IgD-negative memory B cell (primary cell): ENCODE data around the gene CMTM2. TPM values are rescaled to one million over a fixed set of nuclear protein-coding genes. Genes with fewer than 3 reads are reported as not detected.
A peak's percentile ranks its signal among the peaks of the same experiment; 100 is the strongest.

Experiments used
- H3K27ac Mint-ChIP-seq, 3 donors: one replicate each; pipeline ENCODE4 v1.8.0; 2020 to 2022; ENCODE audit warnings: mild to moderate bottlenecking in 3 of 3, mixed read lengths in 3 of 3, moderate library complexity in 1 of 3
- H3K27me3 Mint-ChIP-seq: one replicate; pipeline ENCODE4 v1.8.0; 2021; ENCODE audit warnings: mixed read lengths
- H3K36me3 Mint-ChIP-seq: one replicate; pipeline ENCODE4 v1.8.0; 2020; ENCODE audit warnings: mild to moderate bottlenecking, mixed read lengths
- H3K4me1 Mint-ChIP-seq, 3 donors: one replicate each; pipeline ENCODE4 v1.8.0; 2020 to 2022; ENCODE audit warnings: mixed read lengths in 3 of 3, mild to moderate bottlenecking in 1 of 3
- H3K4me3 Mint-ChIP-seq, 4 donors: one replicate each; pipeline ENCODE4 v1.8.0; 2020 to 2022; ENCODE audit warnings: mild to moderate bottlenecking in 4 of 4, mixed read lengths in 4 of 4, moderate library complexity in 3 of 4
- H3K9me3 Mint-ChIP-seq, 3 donors: one replicate each; pipeline ENCODE4 v1.8.0; 2020 to 2021; ENCODE audit warnings: mixed read lengths in 3 of 3, mild to moderate bottlenecking in 1 of 3
- polyA plus RNA-seq: library from polyadenylated mRNA; unstranded; fragments of 300-500 nt; fragmentation: Illumina TruSeq; gene quantifications from one replicate; pipeline ENCODE4 v1.2.3, GENCODE V29; 2021

Gene CMTM2, protein sequence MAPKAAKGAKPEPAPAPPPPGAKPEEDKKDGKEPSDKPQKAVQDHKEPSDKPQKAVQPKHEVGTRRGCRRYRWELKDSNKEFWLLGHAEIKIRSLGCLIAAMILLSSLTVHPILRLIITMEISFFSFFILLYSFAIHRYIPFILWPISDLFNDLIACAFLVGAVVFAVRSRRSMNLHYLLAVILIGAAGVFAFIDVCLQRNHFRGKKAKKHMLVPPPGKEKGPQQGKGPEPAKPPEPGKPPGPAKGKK
- polyA plus RNA-seq, result not detected

DNA sequence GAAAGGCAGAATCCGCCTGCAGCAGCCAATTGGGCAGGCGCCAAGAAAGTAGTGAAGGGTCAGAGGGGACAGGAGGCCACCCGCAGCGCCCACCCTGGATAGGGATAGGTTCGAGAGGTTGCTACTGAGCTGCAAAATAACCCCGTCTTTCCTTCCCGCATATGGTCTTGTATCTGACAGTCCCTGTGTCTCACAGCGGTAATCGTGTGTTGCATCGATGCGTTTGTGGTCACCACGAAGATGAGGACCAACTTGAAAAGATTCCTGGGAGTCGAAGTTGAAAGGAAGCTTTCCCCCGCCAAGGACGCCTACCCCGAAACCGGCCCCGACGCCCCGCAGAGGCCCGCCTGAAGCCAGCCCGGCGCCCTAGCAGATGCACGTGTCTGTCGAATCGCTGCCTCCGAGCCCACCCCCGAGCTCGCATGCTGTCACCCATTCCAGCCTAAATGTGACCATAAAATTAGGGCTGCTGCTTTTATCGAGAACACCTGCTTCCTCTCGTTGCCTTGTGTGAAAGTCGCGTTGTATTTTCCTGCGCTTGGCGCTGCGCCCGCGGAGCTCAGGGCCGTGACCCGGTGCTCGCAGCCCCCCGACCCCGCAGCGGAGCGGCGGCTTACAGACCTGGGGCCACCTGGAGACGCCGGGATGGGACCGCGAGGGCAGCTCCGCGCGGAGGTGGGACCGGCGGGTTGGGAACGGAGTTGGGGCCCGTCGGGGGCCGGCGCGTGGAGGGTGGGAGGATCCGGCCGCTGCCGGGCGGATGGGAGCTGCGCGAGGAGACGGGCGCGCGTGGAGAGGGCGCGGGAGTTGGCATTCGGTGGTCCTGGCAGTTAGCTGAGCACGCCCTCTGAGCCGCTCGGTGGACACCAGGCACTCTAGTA, at the start of gene CMTM2:
Gene CMTM2, plus strand, starts transcription at position 813 of the 881 bp plus-strand sequence. CDS start 145 bp downstream, outside the sequence.
- peaks cover 0 to 1% (median 0%) of the 10 kb centered on the region in 3 donors for H3K9me3 Mint-ChIP-seq
- H3K36me3 Mint-ChIP-seq, result no peaks in the 10 kb centered on the region
- H3K27me3 Mint-ChIP-seq, result peaks cover 19% of the 10 kb centered on the region
- H3K4me3 Mint-ChIP-seq, result peak within 1 kb of the TSS in 3 of 4 donors; percentile 10 to 83 (median 68)
- peaks cover 0 to 6% (median 5%) of the 10 kb centered on the region in 3 donors for H3K4me1 Mint-ChIP-seq
- H3K27ac Mint-ChIP-seq, result no peak within 1 kb of the TSS

DNA sequence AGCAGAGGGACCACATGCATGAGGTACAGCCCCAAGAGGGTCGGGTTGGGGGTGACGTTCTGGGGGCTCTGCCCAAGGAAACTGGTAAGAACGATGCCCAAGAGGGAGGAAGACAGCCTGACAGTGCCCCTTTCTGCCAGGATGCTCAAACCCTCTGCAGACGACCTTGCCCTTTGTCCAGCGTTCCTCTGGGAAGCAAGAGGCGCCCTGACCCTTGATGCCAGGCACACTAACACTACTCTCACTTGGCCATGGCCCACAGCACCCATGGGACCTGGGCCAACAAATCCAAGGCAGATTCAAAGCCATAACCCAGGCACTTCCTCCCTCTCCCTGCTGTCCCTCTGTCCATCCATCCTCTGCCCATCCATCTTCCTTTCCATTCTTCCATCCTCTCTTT, 49.8 kb upstream of the CMTM2 start:
- H3K4me3 Mint-ChIP-seq, result no peak overlapping the region
- H3K36me3 Mint-ChIP-seq, result no peaks in the 10 kb centered on the region
- peaks cover 15 to 16% (median 16%) of the 10 kb centered on the region in 3 donors for H3K4me1 Mint-ChIP-seq
- no peak overlapping the region for H3K27ac Mint-ChIP-seq
- no peaks in the 10 kb centered on the region for H3K9me3 Mint-ChIP-seq
- H3K27me3 Mint-ChIP-seq, result peaks cover 3% of the 10 kb centered on the region

DNA sequence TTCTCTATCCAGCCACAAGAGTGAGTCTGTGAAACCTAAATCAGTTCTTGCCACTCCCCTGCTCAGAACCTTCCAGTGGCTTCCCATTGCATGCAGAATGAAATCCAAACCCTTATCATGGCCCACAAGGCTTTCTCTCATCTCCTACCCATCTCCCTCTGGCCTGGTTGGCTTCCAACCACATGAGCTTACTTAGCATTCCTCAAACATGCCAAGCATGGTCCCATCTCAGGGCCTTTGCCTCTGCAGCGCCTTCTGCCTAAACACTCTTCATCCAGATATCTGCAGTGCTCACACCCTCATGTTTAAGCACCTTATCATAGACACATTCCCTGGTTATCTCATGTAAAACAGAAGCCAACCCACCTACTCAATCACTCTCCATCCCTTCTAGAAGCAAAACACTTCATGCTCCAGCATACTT, 44.9 kb upstream of the CMTM2 start:
- no peaks in the 10 kb centered on the region for H3K36me3 Mint-ChIP-seq
- peak overlapping the region in 1 of 3 donors; percentile 43 for H3K27ac Mint-ChIP-seq
- no peaks in the 10 kb centered on the region for H3K27me3 Mint-ChIP-seq
- no peaks in the 10 kb centered on the region for H3K9me3 Mint-ChIP-seq
- peaks cover 10 to 13% (median 13%) of the 10 kb centered on the region in 3 donors for H3K4me1 Mint-ChIP-seq
- no peak overlapping the region for H3K4me3 Mint-ChIP-seq

DNA sequence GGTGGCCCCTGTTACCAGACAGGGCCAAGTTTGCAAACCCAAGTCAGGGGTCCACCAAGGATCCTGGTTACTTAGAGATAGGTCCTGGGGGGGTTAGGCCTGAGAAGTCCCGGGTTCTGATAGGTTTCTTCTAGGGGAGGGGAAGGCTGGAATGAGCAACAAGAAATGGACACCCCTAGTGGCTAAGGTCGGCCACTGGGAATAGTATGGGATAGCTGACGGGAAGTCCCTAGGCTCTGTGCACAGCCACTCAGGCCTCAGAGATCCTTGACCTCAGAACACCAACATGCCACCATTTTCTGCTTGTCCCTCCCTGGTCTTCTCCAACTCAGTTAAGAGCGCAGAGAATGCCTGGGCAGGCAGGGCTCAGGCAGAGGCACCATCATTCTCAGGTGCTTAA, 42.7 kb upstream of the CMTM2 start:
- H3K27me3 Mint-ChIP-seq, result no peaks in the 10 kb centered on the region
- peaks cover 13 to 24% (median 24%) of the 10 kb centered on the region in 3 donors for H3K4me1 Mint-ChIP-seq
- H3K36me3 Mint-ChIP-seq, result no peaks in the 10 kb centered on the region
- H3K4me3 Mint-ChIP-seq, result no peak overlapping the region
- H3K27ac Mint-ChIP-seq, result no peak overlapping the region
- H3K9me3 Mint-ChIP-seq, result no peaks in the 10 kb centered on the region

DNA sequence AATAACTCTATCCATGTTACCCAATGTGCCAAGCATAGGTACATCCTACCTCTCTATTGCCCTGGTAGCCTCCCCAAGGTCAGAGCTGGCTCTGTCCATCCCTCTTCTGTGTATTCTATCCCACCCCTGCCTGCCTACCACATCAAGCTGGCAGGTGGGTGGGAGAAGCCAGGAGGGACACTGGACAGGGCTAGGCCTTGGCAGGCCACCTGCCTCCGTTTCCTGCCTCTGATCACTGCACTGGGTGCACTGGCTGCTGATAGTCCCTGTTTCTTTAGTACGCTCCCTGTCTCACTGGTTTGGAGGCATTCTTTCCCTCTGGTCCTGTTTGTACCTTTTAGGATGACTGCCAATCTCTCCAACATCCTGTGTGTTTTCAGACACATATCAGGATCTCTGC, 42.0 kb upstream of the CMTM2 start:
- no peaks in the 10 kb centered on the region for H3K36me3 Mint-ChIP-seq
- peaks cover 15 to 31% (median 26%) of the 10 kb centered on the region in 3 donors for H3K4me1 Mint-ChIP-seq
- H3K9me3 Mint-ChIP-seq, result no peaks in the 10 kb centered on the region
- no peak overlapping the region for H3K27ac Mint-ChIP-seq
- no peak overlapping the region for H3K4me3 Mint-ChIP-seq
- H3K27me3 Mint-ChIP-seq, result no peaks in the 10 kb centered on the region

DNA sequence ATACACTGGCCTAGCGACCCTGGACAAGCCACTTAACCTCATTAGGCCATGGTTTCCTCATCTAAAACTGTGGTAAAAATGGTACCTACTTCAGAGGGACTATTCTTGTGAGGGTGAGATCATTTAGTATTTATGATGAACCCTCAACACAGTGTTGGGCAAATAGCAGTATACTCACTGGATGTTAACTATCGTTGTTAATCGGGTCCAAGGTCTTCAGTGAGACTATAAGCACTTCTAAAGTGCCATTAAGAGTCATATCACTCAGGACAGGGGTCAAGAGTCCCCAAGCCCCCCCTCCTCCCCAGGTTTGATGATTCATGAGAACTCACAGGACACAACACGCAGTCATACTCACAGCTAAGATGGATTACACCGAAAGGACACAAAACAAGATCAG, 40.4 kb upstream of the CMTM2 start:
- H3K27me3 Mint-ChIP-seq, result no peaks in the 10 kb centered on the region
- H3K36me3 Mint-ChIP-seq, result no peaks in the 10 kb centered on the region
- peaks cover 20 to 37% (median 31%) of the 10 kb centered on the region in 3 donors for H3K4me1 Mint-ChIP-seq
- H3K27ac Mint-ChIP-seq, result no peak overlapping the region
- no peaks in the 10 kb centered on the region for H3K9me3 Mint-ChIP-seq
- H3K4me3 Mint-ChIP-seq, result peak overlapping the region in 2 of 4 donors; percentile 79 to 85

DNA sequence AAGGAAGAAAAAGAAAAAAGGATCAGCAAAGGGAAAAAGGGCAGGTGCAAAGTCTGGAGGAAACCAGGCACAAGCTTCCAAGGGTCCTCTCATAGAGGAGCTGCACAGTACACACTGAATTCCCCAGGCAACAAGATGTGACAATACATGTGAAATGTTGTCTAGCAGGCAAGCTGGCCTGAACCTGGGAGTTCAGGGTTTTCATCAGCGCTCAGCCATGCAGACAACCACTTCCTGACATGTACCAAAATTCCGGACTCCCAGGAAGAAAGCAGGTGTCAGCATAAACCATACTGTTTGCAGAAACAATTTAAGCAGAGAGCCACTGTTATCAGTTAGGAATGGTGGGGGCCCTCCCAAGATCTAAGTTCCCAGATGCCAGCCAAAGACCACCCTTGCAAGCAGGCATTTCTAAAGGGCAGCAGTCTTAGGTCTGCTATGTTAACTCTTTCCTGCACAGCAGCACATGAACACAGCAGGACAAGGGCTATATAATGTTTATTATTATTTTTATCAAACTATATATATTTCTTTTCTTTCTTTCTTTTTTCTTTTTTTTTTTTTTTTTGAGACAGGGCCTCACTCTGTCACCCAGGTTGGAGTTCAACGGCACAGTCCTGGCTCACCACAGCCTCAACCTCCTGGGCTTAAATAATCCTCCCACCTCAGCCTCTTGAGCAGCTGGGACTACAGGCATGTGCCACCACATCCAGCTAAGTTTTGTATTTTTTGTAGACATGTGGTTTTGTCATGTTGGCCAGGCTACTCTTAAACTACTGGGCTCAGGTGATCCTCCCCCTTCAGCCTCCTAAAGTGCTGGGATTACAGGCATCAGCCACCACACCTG, 39.4 kb upstream of the CMTM2 start:
- Mint-ChIP-seq H3K27me3 (no peaks in the 10 kb centered on the region), H3K27ac (peak overlapping the region in 1 of 3 donors; percentile 47), H3K9me3 (no peaks in the 10 kb centered on the region), H3K36me3 (no peaks in the 10 kb centered on the region), H3K4me1 (peaks cover 26 to 44% (median 36%) of the 10 kb centered on the region in 3 donors), H3K4me3 (peak overlapping the region in 3 of 4 donors; percentile 27 to 85 (median 80))

DNA sequence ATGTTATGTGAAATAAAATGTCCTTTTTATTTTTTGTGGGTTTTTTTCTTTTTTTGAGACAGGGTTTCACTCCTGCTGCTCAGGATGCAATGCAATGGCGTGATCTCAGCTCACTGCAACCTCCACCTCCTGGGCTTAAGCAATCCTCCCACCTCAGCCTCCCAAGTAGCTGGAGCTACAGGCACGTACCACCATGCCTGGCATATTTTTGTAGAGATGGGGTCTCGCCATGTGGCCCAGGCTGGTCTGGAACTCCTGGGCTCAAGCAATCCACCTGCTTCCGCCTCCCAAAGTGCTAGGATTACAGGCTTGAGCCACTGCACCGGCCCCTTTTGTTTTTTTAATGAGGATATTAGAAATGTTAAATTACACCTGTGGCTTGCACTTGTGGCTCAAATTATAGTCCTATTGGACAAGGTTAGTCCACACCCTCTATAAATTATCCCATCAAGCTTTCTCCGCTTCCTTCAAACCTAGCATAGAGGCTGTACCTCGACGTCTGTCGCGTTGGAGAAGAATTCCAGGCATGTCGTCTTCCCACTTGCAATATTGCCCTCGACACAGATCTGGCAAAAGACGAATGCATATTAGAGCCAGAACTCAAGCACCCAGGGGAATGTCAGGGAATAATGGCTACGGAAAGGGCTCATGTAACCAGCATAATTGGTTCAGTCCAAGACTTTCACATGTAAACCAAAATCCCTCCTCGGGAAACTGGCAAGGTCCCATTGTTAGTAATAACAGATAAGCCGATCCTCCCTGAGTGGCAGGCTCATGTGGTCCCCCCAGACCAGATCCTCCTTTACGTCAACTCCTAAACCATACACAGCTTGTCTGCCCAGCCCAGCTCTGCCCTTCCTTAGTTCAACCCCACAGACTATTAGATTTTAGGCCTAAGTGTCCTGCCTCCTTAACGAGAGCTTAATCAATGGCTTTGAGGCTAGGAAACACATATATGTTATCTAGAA, 37.6 kb upstream of the CMTM2 start:
- Mint-ChIP-seq H3K27ac (no peak overlapping the region), H3K36me3 (no peaks in the 10 kb centered on the region), H3K4me1 (peaks cover 37 to 59% (median 49%) of the 10 kb centered on the region in 3 donors), H3K4me3 (no peak overlapping the region), H3K27me3 (no peaks in the 10 kb centered on the region), H3K9me3 (no peaks in the 10 kb centered on the region)

DNA sequence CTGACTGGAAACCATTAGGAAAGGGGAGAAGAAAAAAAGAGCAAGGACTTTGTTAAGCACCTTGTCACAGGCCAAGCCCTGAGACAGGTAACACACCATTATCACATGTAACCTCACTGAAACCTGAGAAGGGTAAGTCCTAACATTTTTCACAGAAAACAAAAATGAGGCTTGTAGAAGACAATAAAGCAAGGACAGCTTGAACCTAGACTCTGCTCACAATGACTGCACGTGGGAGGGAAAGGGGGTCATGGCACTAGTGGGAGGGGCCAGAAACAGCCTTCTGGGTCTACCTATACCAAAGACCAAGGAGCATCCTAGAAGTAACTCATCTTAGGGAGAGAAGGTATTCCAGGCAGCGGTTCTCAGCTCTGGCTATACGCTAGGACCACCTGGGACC, 36.9 kb upstream of the CMTM2 start:
- H3K27ac Mint-ChIP-seq, result no peak overlapping the region
- no peaks in the 10 kb centered on the region for H3K27me3 Mint-ChIP-seq
- no peak overlapping the region for H3K4me3 Mint-ChIP-seq
- H3K36me3 Mint-ChIP-seq, result no peaks in the 10 kb centered on the region
- peaks cover 41 to 59% (median 54%) of the 10 kb centered on the region in 3 donors for H3K4me1 Mint-ChIP-seq
- H3K9me3 Mint-ChIP-seq, result no peaks in the 10 kb centered on the region

DNA sequence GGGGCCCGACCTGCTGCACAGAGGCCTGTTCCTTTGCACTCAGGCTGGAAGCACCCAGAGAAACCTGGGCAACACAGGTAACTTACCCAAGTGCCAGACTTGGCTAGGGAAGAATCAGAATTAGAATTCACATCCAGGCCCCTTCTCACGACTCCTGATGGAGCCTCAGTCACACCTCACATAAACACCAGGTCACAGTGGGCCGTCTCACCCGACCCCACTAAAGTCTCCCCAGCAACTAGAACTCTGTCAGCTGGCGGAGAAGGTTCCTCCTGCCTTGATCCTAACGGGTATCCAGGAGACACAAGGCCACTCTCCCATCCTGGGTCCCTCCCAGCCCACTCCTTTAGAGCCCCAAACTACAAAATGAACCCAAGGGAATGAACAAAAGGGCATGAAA, 35.7 kb upstream of the CMTM2 start:
- Mint-ChIP-seq H3K27me3 (no peaks in the 10 kb centered on the region), H3K4me1 (peaks cover 44 to 68% (median 61%) of the 10 kb centered on the region in 3 donors), H3K27ac (no peak overlapping the region), H3K4me3 (no peak overlapping the region), H3K9me3 (no peaks in the 10 kb centered on the region), H3K36me3 (no peaks in the 10 kb centered on the region)

DNA sequence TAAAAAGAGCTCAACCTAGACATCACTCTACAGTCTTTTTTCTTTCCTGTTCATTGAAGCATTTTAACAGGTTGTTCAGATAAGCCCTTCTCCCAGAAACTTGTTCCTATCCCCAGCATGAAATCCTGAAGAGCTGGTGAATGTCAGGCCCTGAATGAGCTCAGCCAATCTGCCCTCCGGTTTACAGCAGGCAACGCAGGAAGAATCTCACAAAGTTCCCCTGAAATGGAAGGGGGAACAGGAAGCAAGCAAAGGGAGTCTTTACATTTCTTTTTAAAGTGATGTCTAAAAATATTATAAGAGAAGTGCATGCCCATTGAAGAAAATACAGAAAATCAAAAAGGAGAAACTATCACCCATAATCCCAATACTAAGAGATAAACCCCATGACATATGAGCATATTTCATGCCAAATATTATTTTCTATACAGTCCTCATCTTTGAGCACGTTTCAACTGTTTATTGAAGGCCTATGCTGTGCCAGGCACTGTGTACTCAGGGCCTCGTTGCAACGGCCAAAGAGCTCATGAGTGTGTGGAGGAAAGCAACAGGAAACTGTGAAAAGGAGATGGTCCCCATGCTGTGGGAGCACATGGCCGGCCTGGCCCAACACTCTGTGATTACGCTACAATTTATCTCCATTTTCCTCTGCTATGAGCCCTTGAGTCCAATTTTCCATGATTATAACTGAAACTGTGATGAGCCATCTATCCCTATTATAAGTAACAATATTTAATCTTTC, 35.1 kb upstream of the CMTM2 start:
- H3K27me3 Mint-ChIP-seq, result no peaks in the 10 kb centered on the region
- peaks cover 47 to 70% (median 64%) of the 10 kb centered on the region in 3 donors for H3K4me1 Mint-ChIP-seq
- H3K9me3 Mint-ChIP-seq, result no peaks in the 10 kb centered on the region
- no peak overlapping the region for H3K27ac Mint-ChIP-seq
- no peaks in the 10 kb centered on the region for H3K36me3 Mint-ChIP-seq
- H3K4me3 Mint-ChIP-seq, result peak overlapping the region in 2 of 4 donors; percentile 1 to 72

DNA sequence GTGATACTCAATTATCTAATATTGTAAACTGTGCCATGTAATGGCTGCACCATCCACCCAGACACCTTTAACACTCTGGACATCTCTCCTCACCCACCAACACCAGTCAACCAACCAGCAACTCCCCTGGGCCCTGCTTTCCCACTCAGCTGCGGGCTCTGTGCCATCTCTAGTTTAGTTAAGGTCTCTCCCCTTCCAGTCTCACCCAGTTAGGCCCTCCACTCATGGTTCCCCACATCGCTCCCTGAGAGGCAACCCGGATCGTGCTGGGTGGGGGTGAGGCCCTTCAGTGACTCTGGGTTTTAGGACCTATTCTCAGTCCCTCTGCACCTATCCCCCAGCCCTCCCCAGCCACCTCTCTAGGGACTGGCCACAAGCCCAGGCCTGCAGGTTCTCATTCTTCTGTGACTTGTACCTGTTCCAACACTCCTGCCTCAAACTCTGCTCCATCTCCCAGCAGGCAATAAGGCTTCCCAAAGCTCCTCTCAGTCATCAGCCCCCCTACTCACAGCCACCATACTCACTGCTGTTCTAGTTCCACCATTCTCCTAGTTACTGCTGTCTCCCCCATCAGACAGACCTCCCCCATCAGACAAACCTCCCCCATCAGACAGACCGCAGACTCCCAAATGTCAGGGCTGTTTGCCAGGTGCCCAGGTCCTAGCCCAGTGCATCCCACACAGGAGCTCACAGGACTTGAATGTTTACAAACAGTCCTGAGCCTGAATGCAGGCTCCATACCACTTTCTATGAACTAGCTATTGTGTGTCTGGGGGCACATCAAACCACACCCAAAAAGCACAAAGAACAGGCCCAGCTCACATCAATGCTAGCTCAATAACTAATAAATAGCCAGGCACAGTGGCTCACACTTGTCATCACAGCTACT, 31.9 kb upstream of the CMTM2 start:
- Mint-ChIP-seq H3K4me1 (peaks cover 50 to 66% (median 64%) of the 10 kb centered on the region in 3 donors), H3K27me3 (no peaks in the 10 kb centered on the region), H3K27ac (peak overlapping the region in 2 of 3 donors; percentile 31 to 55), H3K9me3 (no peaks in the 10 kb centered on the region), H3K4me3 (peak overlapping the region in 3 of 4 donors; percentile 41 to 75 (median 53)), H3K36me3 (no peaks in the 10 kb centered on the region)
